ENCODE results near the gene TNFAIP8. TPM values are rescaled to one million over a fixed set of nuclear protein-coding genes. Genes with fewer than 3 reads are reported as not detected.
A peak's percentile ranks its signal among the peaks of the same experiment; 100 is the strongest.

TNFAIP8 gene
- total and polyA plus RNA-seq, 2 of the 13 experiments (the other 11 are each of a cell fraction or from before 2014, with no cell fraction given) = 6.4 to 11.2 TPM

- TF ChIP-seq ZNF180 (CRISPR knock-in tag; IDR thresholded peaks at IDR 0.05; ENCODE audit: borderline replicate concordance, low read depth) (no peak), SOX6 (IDR thresholded peaks at IDR 0.05) (no peak), SOX6 (CRISPR knock-in tag; IDR thresholded peaks at IDR 0.05) (0 out of 2 replicates have a peak, but pooled peaks have one; percentile 10), ZNF552 (CRISPR knock-in tag; IDR thresholded peaks at IDR 0.05; ENCODE audit: borderline replicate concordance) (no peak), ELF3 (CRISPR knock-in tag; IDR thresholded peaks at IDR 0.05) (peak; percentile 49; the same call in 1 of the 2 replicates), TEAD3 (CRISPR knock-in tag; optimal IDR thresholded peaks at IDR 0.05; ENCODE audit: borderline replicate concordance) (peak; percentile 28), CTCF (CRISPR knock-in tag; IDR thresholded peaks at IDR 0.05) (peak; percentile 82), HNRNPUL1 (IDR thresholded peaks at IDR 0.05; ENCODE audit: low read depth, low read length) (no peak), ZNF770 (CRISPR knock-in tag; IDR thresholded peaks at IDR 0.05) (no peak), HDAC2 (CRISPR knock-in tag; IDR thresholded peaks at IDR 0.05) (no peak), ZFP91 (CRISPR knock-in tag; IDR thresholded peaks at IDR 0.05; ENCODE audit: borderline replicate concordance) (peak; percentile 23; the same call in 1 of the 2 replicates), SNAPC5 (CRISPR knock-in tag; IDR thresholded peaks at IDR 0.05; ENCODE audit: borderline replicate concordance) (no peak), GRHL1 (CRISPR knock-in tag; conservative IDR thresholded peaks at IDR 0.05) (no peak), ZNF776 (CRISPR knock-in tag; IDR thresholded peaks at IDR 0.05) (0 out of 2 replicates have a peak, but pooled peaks have one; percentile 34)
Observed at GRCh38 chr5:119435436-119436132, 79.8 kb downstream of the TNFAIP8 start (continued).

All from HepG2 (cell line).